GM23338 (cell line): ENCODE data around the gene SEMA3E. TPM values are rescaled to one million over a fixed set of nuclear protein-coding genes. Genes with fewer than 3 reads are reported as not detected.

ENCODE experiments used
- ATAC-seq: fragments of 200-7000 bp; cut with Tn5 transposase; 3 replicates; pipeline ENCODE4 v1.9.1; 2020
- DNase-seq: peaks from one replicate; pipeline ENCODE4 v3.0.0-alpha.2; 2015; ENCODE audit warnings: low spot score
- H2AFZ ChIP-seq: fragments of 200-600 bp; sonication (generic); 2 replicates; pipeline ENCODE4 v1.8.0; 2016; ENCODE audit warnings: antibody characterized with exemption, mild to moderate bottlenecking, moderate library complexity
- H3F3A ChIP-seq: fragments of 200-600 bp; sonication (generic); replicated peaks from 2 replicates; pipeline ENCODE4 v1.8.0; 2017; ENCODE audit warnings: antibody characterized with exemption, mixed run types, low read depth
- H3K27ac ChIP-seq: fragments of 200-600 bp; sonication (generic); 2 replicates; pipeline ENCODE4 v1.6.1; 2016; ENCODE audit warnings: low read depth
- H3K27me3 ChIP-seq: fragments of 200-600 bp; sonication (generic); 2 replicates; pipeline ENCODE4 v1.8.0; 2016; ENCODE audit warnings: mild to moderate bottlenecking, mixed run types, moderate library complexity; ENCODE audit not compliant: insufficient read depth
- H3K36me3 ChIP-seq: fragments of 200-600 bp; sonication (generic); 2 replicates; pipeline ENCODE4 v1.8.0; 2016; ENCODE audit warnings: mild to moderate bottlenecking; ENCODE audit not compliant: insufficient read depth
- H3K4me1 ChIP-seq: fragments of 200-600 bp; sonication (generic); 2 replicates; pipeline ENCODE4 v1.8.0; 2016; ENCODE audit warnings: mild to moderate bottlenecking, moderate library complexity; ENCODE audit not compliant: insufficient read depth
- H3K4me2 ChIP-seq: fragments of 200-600 bp; sonication (generic); 2 replicates; pipeline ENCODE4 v1.7.1; 2017; ENCODE audit warnings: mixed run types
- H3K4me3 ChIP-seq: fragments of 200-600 bp; sonication (generic); 2 replicates; pipeline ENCODE4 v1.6.1; 2016; ENCODE audit warnings: mixed run types
- H3K79me2 ChIP-seq: fragments of 200-600 bp; sonication (generic); replicated peaks from 2 replicates; pipeline ENCODE4 v1.8.0; 2017; ENCODE audit warnings: mild to moderate bottlenecking; ENCODE audit not compliant: insufficient read depth
- H3K9me2 ChIP-seq: fragments of 200-600 bp; sonication (generic); 2 replicates; pipeline ENCODE4 v1.8.0; 2017; ENCODE audit not compliant: insufficient read depth
- H4K20me1 ChIP-seq: fragments of 200-600 bp; sonication (generic); replicated peaks from 2 replicates; pipeline ENCODE4 v1.8.0; 2017; ENCODE audit warnings: mild to moderate bottlenecking; ENCODE audit not compliant: insufficient read depth
- H3K27ac Mint-ChIP-seq: 2 replicates; pipeline ENCODE4 v1.8.0; 2020; ENCODE audit warnings: inconsistent platforms, mild to moderate bottlenecking, moderate library complexity, mixed read lengths
- H3K27me3 Mint-ChIP-seq: 3 replicates; pipeline ENCODE4 v1.8.0; 2022; ENCODE audit warnings: low read depth, mild to moderate bottlenecking, moderate library complexity, mixed read lengths, inconsistent platforms; ENCODE audit not compliant: insufficient read depth, poor library complexity
- H3K36me3 Mint-ChIP-seq: 3 replicates; pipeline ENCODE4 v1.8.0; 2021; ENCODE audit warnings: low read depth, mild to moderate bottlenecking, inconsistent platforms, moderate library complexity, mixed read lengths
- H3K4me1 Mint-ChIP-seq: 3 replicates; pipeline ENCODE4 v1.8.0; 2020; ENCODE audit warnings: mild to moderate bottlenecking, inconsistent platforms, mixed read lengths
- H3K4me3 Mint-ChIP-seq: 3 replicates; pipeline ENCODE4 v1.8.0; 2021; ENCODE audit warnings: moderate library complexity, mild to moderate bottlenecking, inconsistent platforms, mixed read lengths
- H3K9me3 Mint-ChIP-seq: 3 replicates; pipeline ENCODE4 v1.8.0; 2020; ENCODE audit warnings: moderate library complexity, mild to moderate bottlenecking, inconsistent platforms, mixed read lengths
- ETS1 ChIP-seq: IDR thresholded peaks from 2 replicates; pipeline ENCODE4 v1.6.1; 2016; ENCODE audit warnings: antibody characterized with exemption
- NANOG ChIP-seq: IDR thresholded peaks from 2 replicates; pipeline ENCODE4 v1.6.1; 2016; ENCODE audit warnings: antibody characterized with exemption, borderline replicate concordance
- POLR2AphosphoS5 ChIP-seq: IDR thresholded peaks from 2 replicates; pipeline ENCODE4 v1.6.1; 2016; ENCODE audit warnings: antibody characterized with exemption, low read depth
- ZNF114 ChIP-seq: fragments of 250-450 bp; sonication (Bioruptor Pico); IDR thresholded peaks from 2 replicates; pipeline ENCODE4 v1.5.0; 2020; ENCODE audit warnings: mild to moderate bottlenecking, moderate library complexity
- polyA plus RNA-seq: library from polyadenylated mRNA; unstranded; fragments of >200 nt; fragmentation: Nextera tagmentation; extraction: Ambion mirVana; gene quantifications from 2 replicates; pipeline ENCODE4 v1.2.1, GENCODE V29; 2016
- total RNA-seq: library from RNA; depleted of rRNA; stranded (reverse); fragments of >200 nt; shearing (Covaris generic); gene quantifications from 2 replicates; pipeline ENCODE4 v1.2.3, GENCODE V29; 2014
- TF ChIP-seq, protein P1 (sequence below): fragments of 250-450 bp; sonication (Bioruptor Pico); IDR thresholded peaks from 2 replicates; pipeline ENCODE4 v1.5.0; 2020; ENCODE audit warnings: mild to moderate bottlenecking, moderate library complexity
- TF ChIP-seq, protein P2 (sequence below), 2 experiments: fragments of 200-600 bp in 1 of 2; sonication (generic) in 1 of 2; conservative IDR thresholded peaks; 2 replicates each; pipeline versions ENCODE4 v1.5.1 to v1.6.1; 2016 to 2017; ENCODE audit warnings: antibody characterized with exemption in 2 of 2, low read depth in 2 of 2, mild to moderate bottlenecking in 2 of 2, moderate library complexity in 1 of 2

SEMA3E gene
- total and polyA plus RNA-seq, 2 experiments from 2014 or later: 5.4 to 15.7 TPM

DNA sequence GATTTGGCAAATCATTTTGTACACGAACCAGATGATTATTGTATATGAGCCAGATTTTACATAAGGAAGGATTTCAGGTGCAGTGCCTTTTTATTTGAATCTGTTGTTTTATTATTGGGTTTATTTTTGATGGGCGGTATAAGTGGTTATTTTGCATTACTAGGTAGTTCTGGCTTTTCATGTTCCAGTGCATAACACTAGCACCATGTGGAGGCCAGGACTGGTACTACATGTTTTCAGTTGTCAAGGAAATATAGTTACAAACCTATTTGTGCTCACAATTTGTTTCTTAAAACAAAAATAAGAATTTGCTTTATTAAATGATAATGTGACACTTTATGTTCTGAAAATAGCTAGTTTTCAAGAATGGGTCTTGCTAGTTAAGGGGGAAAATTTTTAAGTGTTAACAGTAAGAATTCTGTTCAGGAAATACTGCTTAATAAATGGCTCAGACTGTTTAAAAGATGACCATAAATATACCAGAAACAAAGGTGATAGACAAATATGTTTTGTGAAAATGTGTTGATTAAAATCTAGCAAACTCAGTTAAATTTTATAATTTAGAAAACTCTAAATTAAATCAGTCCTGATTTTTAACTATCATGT lies 7.1 kb upstream of the SEMA3E start:
- no peaks in the 10 kb centered on the region for H3K4me1 ChIP-seq
- no peaks in the 10 kb centered on the region for H3K27me3 ChIP-seq
- H3K4me2 ChIP-seq: no peak overlapping the region
- H3K79me2 ChIP-seq: no peaks in the 10 kb centered on the region
- no peaks in the 10 kb centered on the region for H4K20me1 ChIP-seq
- no peaks in the 10 kb centered on the region for H3K9me2 ChIP-seq
- TF ChIP-seq, protein P1, sequence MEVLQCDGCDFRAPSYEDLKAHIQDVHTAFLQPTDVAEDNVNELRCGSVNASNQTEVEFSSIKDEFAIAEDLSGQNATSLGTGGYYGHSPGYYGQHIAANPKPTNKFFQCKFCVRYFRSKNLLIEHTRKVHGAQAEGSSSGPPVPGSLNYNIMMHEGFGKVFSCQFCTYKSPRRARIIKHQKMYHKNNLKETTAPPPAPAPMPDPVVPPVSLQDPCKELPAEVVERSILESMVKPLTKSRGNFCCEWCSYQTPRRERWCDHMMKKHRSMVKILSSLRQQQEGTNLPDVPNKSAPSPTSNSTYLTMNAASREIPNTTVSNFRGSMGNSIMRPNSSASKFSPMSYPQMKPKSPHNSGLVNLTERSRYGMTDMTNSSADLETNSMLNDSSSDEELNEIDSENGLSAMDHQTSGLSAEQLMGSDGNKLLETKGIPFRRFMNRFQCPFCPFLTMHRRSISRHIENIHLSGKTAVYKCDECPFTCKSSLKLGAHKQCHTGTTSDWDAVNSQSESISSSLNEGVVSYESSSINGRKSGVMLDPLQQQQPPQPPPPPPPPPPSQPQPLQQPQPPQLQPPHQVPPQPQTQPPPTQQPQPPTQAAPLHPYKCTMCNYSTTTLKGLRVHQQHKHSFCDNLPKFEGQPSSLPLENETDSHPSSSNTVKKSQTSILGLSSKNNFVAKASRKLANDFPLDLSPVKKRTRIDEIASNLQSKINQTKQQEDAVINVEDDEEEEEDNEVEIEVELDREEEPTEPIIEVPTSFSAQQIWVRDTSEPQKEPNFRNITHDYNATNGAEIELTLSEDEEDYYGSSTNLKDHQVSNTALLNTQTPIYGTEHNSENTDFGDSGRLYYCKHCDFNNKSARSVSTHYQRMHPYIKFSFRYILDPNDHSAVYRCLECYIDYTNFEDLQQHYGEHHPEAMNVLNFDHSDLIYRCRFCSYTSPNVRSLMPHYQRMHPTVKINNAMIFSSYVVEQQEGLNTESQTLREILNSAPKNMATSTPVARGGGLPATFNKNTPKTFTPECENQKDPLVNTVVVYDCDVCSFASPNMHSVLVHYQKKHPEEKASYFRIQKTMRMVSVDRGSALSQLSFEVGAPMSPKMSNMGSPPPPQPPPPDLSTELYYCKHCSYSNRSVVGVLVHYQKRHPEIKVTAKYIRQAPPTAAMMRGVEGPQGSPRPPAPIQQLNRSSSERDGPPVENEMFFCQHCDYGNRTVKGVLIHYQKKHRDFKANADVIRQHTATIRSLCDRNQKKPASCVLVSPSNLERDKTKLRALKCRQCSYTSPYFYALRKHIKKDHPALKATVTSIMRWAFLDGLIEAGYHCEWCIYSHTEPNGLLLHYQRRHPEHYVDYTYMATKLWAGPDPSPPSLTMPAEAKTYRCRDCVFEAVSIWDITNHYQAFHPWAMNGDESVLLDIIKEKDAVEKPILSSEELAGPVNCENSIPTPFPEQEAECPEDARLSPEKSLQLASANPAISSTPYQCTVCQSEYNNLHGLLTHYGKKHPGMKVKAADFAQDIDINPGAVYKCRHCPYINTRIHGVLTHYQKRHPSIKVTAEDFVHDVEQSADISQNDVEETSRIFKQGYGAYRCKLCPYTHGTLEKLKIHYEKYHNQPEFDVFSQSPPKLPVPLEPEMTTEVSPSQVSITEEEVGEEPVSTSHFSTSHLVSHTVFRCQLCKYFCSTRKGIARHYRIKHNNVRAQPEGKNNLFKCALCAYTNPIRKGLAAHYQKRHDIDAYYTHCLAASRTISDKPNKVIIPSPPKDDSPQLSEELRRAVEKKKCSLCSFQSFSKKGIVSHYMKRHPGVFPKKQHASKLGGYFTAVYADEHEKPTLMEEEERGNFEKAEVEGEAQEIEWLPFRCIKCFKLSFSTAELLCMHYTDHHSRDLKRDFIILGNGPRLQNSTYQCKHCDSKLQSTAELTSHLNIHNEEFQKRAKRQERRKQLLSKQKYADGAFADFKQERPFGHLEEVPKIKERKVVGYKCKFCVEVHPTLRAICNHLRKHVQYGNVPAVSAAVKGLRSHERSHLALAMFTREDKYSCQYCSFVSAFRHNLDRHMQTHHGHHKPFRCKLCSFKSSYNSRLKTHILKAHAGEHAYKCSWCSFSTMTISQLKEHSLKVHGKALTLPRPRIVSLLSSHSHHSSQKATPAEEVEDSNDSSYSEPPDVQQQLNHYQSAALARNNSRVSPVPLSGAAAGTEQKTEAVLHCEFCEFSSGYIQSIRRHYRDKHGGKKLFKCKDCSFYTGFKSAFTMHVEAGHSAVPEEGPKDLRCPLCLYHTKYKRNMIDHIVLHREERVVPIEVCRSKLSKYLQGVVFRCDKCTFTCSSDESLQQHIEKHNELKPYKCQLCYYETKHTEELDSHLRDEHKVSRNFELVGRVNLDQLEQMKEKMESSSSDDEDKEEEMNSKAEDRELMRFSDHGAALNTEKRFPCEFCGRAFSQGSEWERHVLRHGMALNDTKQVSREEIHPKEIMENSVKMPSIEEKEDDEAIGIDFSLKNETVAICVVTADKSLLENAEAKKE (CRISPR knock-in tag): no peak
- TF ChIP-seq POLR2AphosphoS5 (no peak), ETS1 (no peak), ZNF114 (CRISPR knock-in tag) (no peak), NANOG (no peak)
- TF ChIP-seq, protein P2, sequence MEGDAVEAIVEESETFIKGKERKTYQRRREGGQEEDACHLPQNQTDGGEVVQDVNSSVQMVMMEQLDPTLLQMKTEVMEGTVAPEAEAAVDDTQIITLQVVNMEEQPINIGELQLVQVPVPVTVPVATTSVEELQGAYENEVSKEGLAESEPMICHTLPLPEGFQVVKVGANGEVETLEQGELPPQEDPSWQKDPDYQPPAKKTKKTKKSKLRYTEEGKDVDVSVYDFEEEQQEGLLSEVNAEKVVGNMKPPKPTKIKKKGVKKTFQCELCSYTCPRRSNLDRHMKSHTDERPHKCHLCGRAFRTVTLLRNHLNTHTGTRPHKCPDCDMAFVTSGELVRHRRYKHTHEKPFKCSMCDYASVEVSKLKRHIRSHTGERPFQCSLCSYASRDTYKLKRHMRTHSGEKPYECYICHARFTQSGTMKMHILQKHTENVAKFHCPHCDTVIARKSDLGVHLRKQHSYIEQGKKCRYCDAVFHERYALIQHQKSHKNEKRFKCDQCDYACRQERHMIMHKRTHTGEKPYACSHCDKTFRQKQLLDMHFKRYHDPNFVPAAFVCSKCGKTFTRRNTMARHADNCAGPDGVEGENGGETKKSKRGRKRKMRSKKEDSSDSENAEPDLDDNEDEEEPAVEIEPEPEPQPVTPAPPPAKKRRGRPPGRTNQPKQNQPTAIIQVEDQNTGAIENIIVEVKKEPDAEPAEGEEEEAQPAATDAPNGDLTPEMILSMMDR (conservative IDR thresholded peaks at IDR 0.05; ENCODE audit: low read depth in 2 of 2): peak; percentile 88 to 94
- H3K4me3 ChIP-seq: no peak overlapping the region
- no peaks in the 10 kb centered on the region for H3K27me3 Mint-ChIP-seq
- H3K27ac ChIP-seq: no peak overlapping the region
- H3K36me3 Mint-ChIP-seq: no peaks in the 10 kb centered on the region
- no peak overlapping the region for H2AFZ ChIP-seq
- no peaks in the 10 kb centered on the region for H3K36me3 ChIP-seq
- ATAC-seq (peak; percentile 60), DNase-seq (peak; percentile 67)
- H3F3A ChIP-seq: no peaks in the 10 kb centered on the region
- 0 out of 3 replicates have a peak, but pooled peaks cover 3% of the 10 kb centered on the region for H3K4me1 Mint-ChIP-seq
- H3K4me3 Mint-ChIP-seq: no peak overlapping the region
- H3K27ac Mint-ChIP-seq: no peak overlapping the region
- no peaks in the 10 kb centered on the region for H3K9me3 Mint-ChIP-seq
